ENCODE data around the gene SH3BP1.
"Not testable (repeated sequence)": the region's sequence is repeated elsewhere in the genome, so short reads cannot be mapped to it uniquely, and the experiment has no call there.

The SH3BP1 gene

GRCh38 chr22:37650463-37651136 is 11.1 kb downstream of the SH3BP1 start:
- Histone ChIP-seq H3K4me1 (no peaks in the 10 kb centered on the region), H3K36me3 (peaks cover 0 to 12% (median 9%) of the 10 kb centered on the region in 3 donors), H3K9me3 (no peaks in the 10 kb centered on the region), H3K4me3 (no peak overlapping the region), H3K27ac (no peak overlapping the region), H3K27me3 (no peaks in the 10 kb centered on the region)
- DNase-seq: no peak
- no peak for TF ChIP-seq CTCF (IDR thresholded peaks at IDR 0.05)
- intact Hi-C loops (cut with DNase I; ENCODE audit: low total_unique reads): no loop called here

- intact Hi-C loops (cut with DNase I; ENCODE audit: low total_unique reads): no loop called here
- Histone ChIP-seq H3K27ac (no peak overlapping the region), H3K27me3 (no peaks in the 10 kb centered on the region), H3K4me1 (peaks cover 0 to 14% (median 9%) of the 10 kb centered on the region in 4 donors), H3K9me3 (no peaks in the 10 kb centered on the region), H3K36me3 (peaks cover 0 to 12% (median 9%) of the 10 kb centered on the region in 3 donors), H3K4me3 (no peak overlapping the region)
- no peak for TF ChIP-seq CTCF (IDR thresholded peaks at IDR 0.05)
- no peak for DNase-seq
Measured at GRCh38 chr22:37654563-37655251, 15.2 kb downstream of the SH3BP1 start.

- H3K36me3 ChIP-seq: peaks cover 0 to 9% (median 5%) of the 10 kb centered on the region in 3 donors
- intact Hi-C loops (cut with DNase I; ENCODE audit: low total_unique reads): no loop called here
- peaks cover 0 to 20% (median 11%) of the 10 kb centered on the region in 4 donors for H3K4me1 ChIP-seq
- no peaks in the 10 kb centered on the region for H3K27me3 ChIP-seq
- no peak overlapping the region for H3K27ac ChIP-seq
- TF ChIP-seq CTCF (IDR thresholded peaks at IDR 0.05): no peak
- no peaks in the 10 kb centered on the region for H3K9me3 ChIP-seq
- no peak overlapping the region for H3K4me3 ChIP-seq
- DNase-seq: no peak
Measured at GRCh38 chr22:37655252-37655563, 15.7 kb downstream of the SH3BP1 start.

GRCh38 chr22:37656583-37656982 is 17.1 kb downstream of the SH3BP1 start:
- DNase-seq; H3K36me3 ChIP-seq; intact Hi-C loops (cut with DNase I; ENCODE audit: low total_unique reads); H3K4me3 ChIP-seq; H3K27me3 ChIP-seq; H3K9me3 ChIP-seq; H3K27ac ChIP-seq: not testable (repeated sequence)
- peaks cover 0 to 33% (median 23%) of the 10 kb centered on the region in 4 donors for H3K4me1 ChIP-seq

- TF ChIP-seq CTCF (IDR thresholded peaks at IDR 0.05): no peak
- intact Hi-C loops (cut with DNase I; ENCODE audit: low total_unique reads): no loop called here
- Histone ChIP-seq H3K4me3 (peak overlapping the region; percentile 65 to 76), H3K27ac (peak overlapping the region; percentile 64 to 83), H3K27me3 (no peaks in the 10 kb centered on the region), H3K36me3 (no peaks in the 10 kb centered on the region), H3K9me3 (no peaks in the 10 kb centered on the region), H3K4me1 (peaks cover 0 to 41% (median 25%) of the 10 kb centered on the region in 4 donors)
- DNase-seq: no peak
Measured at GRCh38 chr22:37657590-37658132, 18.2 kb downstream of the SH3BP1 start.

All from tibial artery (tissue), 4 donors.